OCI-LY7 (cell line): Measurements from ENCODE around the gene FAM83D.

Experiments
- CTCF ChIP-seq: fragments of 200-600 bp; sonication (generic); conservative IDR thresholded peaks from 2 replicates; pipeline ENCODE4 v1.5.1; 2014; ENCODE audit warnings: mild to moderate bottlenecking, antibody characterized with exemption, low read length, moderate library complexity, mixed read lengths
- EZH2phosphoT487 ChIP-seq: fragments of 200-600 bp; sonication (generic); IDR thresholded peaks from 2 replicates; pipeline ENCODE4 v1.6.1; 2018; ENCODE audit warnings: low read depth, borderline replicate concordance, mild to moderate bottlenecking, mixed run types, antibody characterized with exemption, low read length, moderate library complexity, mixed read lengths

- TF ChIP-seq CTCF (no peak), EZH2phosphoT487 (no peak)
Observed at GRCh38 chr20:38937978-38938473, 11.8 kb downstream of the FAM83D start.
